Keratinocyte (primary cell): ENCODE data around the gene NUDT3. TPM values are rescaled to one million over a fixed set of nuclear protein-coding genes. Genes with fewer than 3 reads are reported as not detected.

Experiments
- DNase-seq: peaks from one replicate; pipeline ENCODE4 v3.0.0-alpha.2; 2011; ENCODE audit warnings: low read depth, missing footprints, low spot score
- FAIRE-seq: peaks from 2 replicates; lab custom pipeline; 2011; peaks lifted over from hg19 to GRCh38; lab: Jason Lieb, UNC
- H2AFZ ChIP-seq: 2 replicates; pipeline ENCODE4 v1.6.0; 2012; ENCODE audit warnings: low read length, control low read depth, inconsistent platforms; ENCODE audit not compliant: control insufficient read depth
- H3K27ac ChIP-seq: 2 replicates; pipeline ENCODE4 v1.5.1; 2011; ENCODE audit warnings: low read length; ENCODE audit not compliant: control insufficient read depth, insufficient read depth
- H3K27me3 ChIP-seq: 3 replicates; pipeline ENCODE4 v1.6.0; 2011; ENCODE audit warnings: low read length; ENCODE audit not compliant: control insufficient read depth, insufficient read depth; ENCODE audit errors: extremely low read depth
- H3K36me3 ChIP-seq, 2 experiments: 2 replicates in 1 of 2; 3 replicates in 1 of 2; pipeline ENCODE4 v1.5.1; 2011; ENCODE audit warnings: low read length in 2 of 2, mild to moderate bottlenecking in 1 of 2; ENCODE audit not compliant: control insufficient read depth in 2 of 2, insufficient read depth in 2 of 2; ENCODE audit errors: extremely low read depth in 1 of 2
- H3K4me1 ChIP-seq: 3 replicates; pipeline ENCODE4 v1.5.1; 2011; ENCODE audit warnings: low read length; ENCODE audit not compliant: control insufficient read depth, insufficient read depth; ENCODE audit errors: extremely low read depth
- H3K4me2 ChIP-seq: 3 replicates; pipeline ENCODE4 v1.6.0; 2011; ENCODE audit warnings: low read depth, low read length; ENCODE audit not compliant: control insufficient read depth, insufficient read depth; ENCODE audit errors: extremely low read depth
- H3K4me3 ChIP-seq, 3 experiments: fragments of 200-600 bp in 1 of 3; sonication (generic) in 1 of 3; 2 replicates in 2 of 3; 3 replicates in 1 of 3; pipeline ENCODE4 v1.5.1; 2011 to 2016; ENCODE audit warnings: low read length in 3 of 3, mild to moderate bottlenecking in 3 of 3, control low read depth in 2 of 3, inconsistent platforms in 1 of 3, low read depth in 1 of 3, mixed read lengths in 1 of 3, mixed run types in 1 of 3, moderate library complexity in 1 of 3; ENCODE audit not compliant: control insufficient read depth in 2 of 3, insufficient read depth in 2 of 3; ENCODE audit errors: extremely low read depth in 1 of 3
- H3K79me2 ChIP-seq: 2 replicates; pipeline ENCODE4 v1.6.0; 2012; ENCODE audit warnings: low read length; ENCODE audit not compliant: control insufficient read depth, insufficient read depth
- H3K9ac ChIP-seq: 3 replicates; pipeline ENCODE4 v1.6.0; 2011; ENCODE audit warnings: low read length; ENCODE audit not compliant: control insufficient read depth, insufficient read depth; ENCODE audit errors: extremely low read depth
- H3K9me1 ChIP-seq: 3 replicates; pipeline ENCODE4 v1.6.0; 2011; ENCODE audit warnings: low read length; ENCODE audit not compliant: control insufficient read depth, insufficient read depth; ENCODE audit errors: extremely low read depth
- H3K9me3 ChIP-seq: 2 replicates; pipeline ENCODE4 v1.5.1; 2012; ENCODE audit warnings: low read depth, low read length; ENCODE audit not compliant: control insufficient read depth
- H4K20me1 ChIP-seq: 3 replicates; pipeline ENCODE4 v1.6.0; 2011; ENCODE audit warnings: low read length; ENCODE audit not compliant: control insufficient read depth, insufficient read depth; ENCODE audit errors: extremely low read depth
- EZH2 ChIP-seq: IDR thresholded peaks from one replicate; pipeline ENCODE4 v1.6.1; 2012; ENCODE audit warnings: inconsistent platforms, mild to moderate bottlenecking, low read length, moderate library complexity
- dilution Hi-C: fragments of 300-500 bp; cut with MboI; formaldehyde crosslinking; loops from one replicate; pipeline ENCODE4 v1.7.0; 2020; ENCODE audit warnings: low sequenced_read_pairs; ENCODE audit not compliant: extremely low pct_ligation_motif_present
- polyA plus RNA-seq, 5 experiments: library from polyadenylated mRNA; depleted of rRNA in 3 of 5; stranded (reverse) in 3 of 5; stranded (forward) in 1 of 5; unstranded in 1 of 5; fragments of >200 nt; gene quantifications; 1 replicate in 1 of 5; 2 replicates in 3 of 5; 3 replicates in 1 of 5; pipeline versions ENCODE4 v1.2.1 to v1.2.3, GENCODE V29; 2011 to 2012; ENCODE audit warnings: missing spikeins in 2 of 5, low read depth in 1 of 5, low replicate concordance in 1 of 5
- TF ChIP-seq, protein P1 (sequence below), 3 experiments: IDR thresholded peaks in 1 of 3; conservative IDR thresholded peaks in 1 of 3; optimal IDR thresholded peaks in 1 of 3; 2 replicates in 2 of 3; 3 replicates in 1 of 3; pipeline versions ENCODE3 to v1.5.1; 2011; ENCODE audit warnings: low read length in 3 of 3, mild to moderate bottlenecking in 3 of 3, moderate library complexity in 2 of 3, control low read depth in 1 of 3, inconsistent platforms in 1 of 3; ENCODE audit not compliant: insufficient read depth in 2 of 3; ENCODE audit errors: extremely low read depth in 1 of 3

NUDT3 gene
- polyA plus RNA-seq, 1 donor (not counting 4 experiments of a cell fraction or from before 2014, with no cell fraction given), result 16.5 TPM

DNA sequence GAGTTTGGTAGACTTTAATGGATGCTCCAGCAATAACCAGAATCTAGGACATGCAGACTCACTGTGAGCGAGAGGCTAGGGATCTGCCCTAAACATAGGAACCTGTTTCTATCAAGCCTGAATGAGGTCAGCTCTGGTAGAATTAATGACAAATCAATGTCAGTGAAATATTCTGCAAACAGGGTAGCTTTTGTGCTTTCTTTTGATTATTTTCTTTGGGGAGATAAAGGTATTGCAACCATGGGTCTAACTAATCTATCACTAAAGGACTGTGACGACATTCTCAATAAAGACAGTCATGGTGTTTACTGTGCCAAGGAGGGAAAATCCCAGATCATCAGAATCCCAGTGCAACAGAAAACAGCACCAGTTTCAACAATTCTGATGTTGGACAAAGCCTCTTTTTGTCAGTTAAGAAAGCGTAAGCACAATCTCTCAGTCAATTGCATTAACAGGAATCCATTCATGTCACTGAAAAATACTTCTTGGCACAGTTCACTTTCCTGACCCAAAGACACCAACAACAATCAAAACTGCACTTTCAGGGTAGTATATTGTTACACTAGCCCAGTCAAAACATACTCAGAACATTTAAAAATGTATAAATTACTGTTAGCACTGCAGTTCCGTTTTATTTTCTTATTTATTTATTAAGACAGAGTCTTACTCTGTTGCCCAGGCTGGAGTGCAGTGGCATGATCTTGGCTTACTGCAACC is 106.9 kb downstream of the NUDT3 start:
- Histone ChIP-seq H3K27ac (no peak overlapping the region), H3K9me1 (no peaks in the 10 kb centered on the region), H2AFZ (no peak overlapping the region), H4K20me1 (no peaks in the 10 kb centered on the region), H3K9me3 (no peaks in the 10 kb centered on the region), H3K79me2 (no peaks in the 10 kb centered on the region), H3K36me3 (peaks cover 8 to 12% of the 10 kb centered on the region in 2 experiments), H3K4me2 (no peak overlapping the region), H3K9ac (no peak overlapping the region), H3K4me3 (no peak overlapping the region), H3K27me3 (no peaks in the 10 kb centered on the region), H3K4me1 (no peaks in the 10 kb centered on the region)
- DNase-seq, result no peak
- dilution Hi-C loops, result no loop called here
- FAIRE-seq, result no peak
- no peak for TF ChIP-seq EZH2
- TF ChIP-seq, protein P1, sequence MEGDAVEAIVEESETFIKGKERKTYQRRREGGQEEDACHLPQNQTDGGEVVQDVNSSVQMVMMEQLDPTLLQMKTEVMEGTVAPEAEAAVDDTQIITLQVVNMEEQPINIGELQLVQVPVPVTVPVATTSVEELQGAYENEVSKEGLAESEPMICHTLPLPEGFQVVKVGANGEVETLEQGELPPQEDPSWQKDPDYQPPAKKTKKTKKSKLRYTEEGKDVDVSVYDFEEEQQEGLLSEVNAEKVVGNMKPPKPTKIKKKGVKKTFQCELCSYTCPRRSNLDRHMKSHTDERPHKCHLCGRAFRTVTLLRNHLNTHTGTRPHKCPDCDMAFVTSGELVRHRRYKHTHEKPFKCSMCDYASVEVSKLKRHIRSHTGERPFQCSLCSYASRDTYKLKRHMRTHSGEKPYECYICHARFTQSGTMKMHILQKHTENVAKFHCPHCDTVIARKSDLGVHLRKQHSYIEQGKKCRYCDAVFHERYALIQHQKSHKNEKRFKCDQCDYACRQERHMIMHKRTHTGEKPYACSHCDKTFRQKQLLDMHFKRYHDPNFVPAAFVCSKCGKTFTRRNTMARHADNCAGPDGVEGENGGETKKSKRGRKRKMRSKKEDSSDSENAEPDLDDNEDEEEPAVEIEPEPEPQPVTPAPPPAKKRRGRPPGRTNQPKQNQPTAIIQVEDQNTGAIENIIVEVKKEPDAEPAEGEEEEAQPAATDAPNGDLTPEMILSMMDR (optimal IDR thresholded peaks at IDR 0.05 in 1 of 3, IDR thresholded peaks at IDR 0.05 in 1 of 3, conservative IDR thresholded peaks at IDR 0.05 in 1 of 3; ENCODE audit: extremely low read depth in 1 of 3, insufficient read depth in 2 of 3, low read length in 3 of 3), result no peak

DNA sequence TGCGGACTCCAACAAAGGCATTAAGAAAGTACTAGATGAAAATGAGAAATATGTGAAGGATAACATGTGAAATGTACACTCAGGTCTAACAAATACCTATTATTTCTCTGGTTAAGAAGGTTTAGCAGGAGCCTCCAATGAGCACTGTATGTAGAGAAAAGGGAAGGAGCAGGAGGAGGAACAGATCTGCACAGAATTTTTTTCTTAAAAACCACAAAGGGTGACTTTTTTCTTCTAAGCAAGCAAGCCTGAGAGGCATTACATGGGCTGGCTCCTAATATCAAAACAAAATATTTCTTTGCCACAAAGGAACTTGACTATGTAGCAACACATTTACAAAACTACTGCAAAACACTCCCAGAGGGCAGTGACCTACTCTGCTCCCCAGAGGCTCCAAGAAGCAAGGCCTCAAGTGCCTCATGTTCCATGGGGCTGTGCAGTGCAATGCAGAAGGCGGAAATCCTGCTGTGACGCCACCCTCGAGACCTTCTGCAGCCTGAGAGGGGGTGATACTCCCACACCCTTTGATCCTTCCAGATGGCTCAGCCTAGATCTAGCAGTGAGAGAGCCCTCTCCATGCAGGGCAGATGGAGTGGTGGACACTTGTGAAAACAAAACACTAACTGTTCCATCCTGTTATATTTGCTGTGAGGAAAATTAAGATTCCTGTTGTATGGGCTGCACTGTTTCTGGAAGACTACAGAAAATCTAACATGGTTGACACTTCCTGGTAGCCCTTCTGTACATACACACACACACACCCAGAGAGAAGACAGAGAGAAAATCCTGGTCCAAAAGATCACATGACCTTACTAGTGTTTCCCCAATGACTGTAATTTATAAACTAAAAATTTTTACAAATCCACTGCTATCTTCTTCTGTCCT is 107.7 kb downstream of the NUDT3 start:
- no peak overlapping the region for H3K4me2 ChIP-seq
- H3K4me3 ChIP-seq, result no peak overlapping the region
- DNase-seq, result no peak
- no peaks in the 10 kb centered on the region for H3K9me1 ChIP-seq
- H3K4me1 ChIP-seq, result no peaks in the 10 kb centered on the region
- no peaks in the 10 kb centered on the region for H3K27me3 ChIP-seq
- H3K27ac ChIP-seq, result no peak overlapping the region
- TF ChIP-seq EZH2, result no peak
- TF ChIP-seq, protein P1 (optimal IDR thresholded peaks at IDR 0.05 in 1 of 3, IDR thresholded peaks at IDR 0.05 in 1 of 3, conservative IDR thresholded peaks at IDR 0.05 in 1 of 3; ENCODE audit: extremely low read depth in 1 of 3, insufficient read depth in 2 of 3, low read length in 3 of 3), result no peak
- H4K20me1 ChIP-seq, result no peaks in the 10 kb centered on the region
- H3K36me3 ChIP-seq, result peaks cover 8 to 12% of the 10 kb centered on the region in 2 experiments
- H3K9me3 ChIP-seq, result no peaks in the 10 kb centered on the region
- H2AFZ ChIP-seq, result no peak overlapping the region
- H3K79me2 ChIP-seq, result no peaks in the 10 kb centered on the region
- no peak overlapping the region for H3K9ac ChIP-seq
- FAIRE-seq, result no peak
- dilution Hi-C loops, result no loop called here
